GM18867 (cell line): ENCODE results near the gene ZC3H4.
A peak's percentile ranks its signal among the peaks of the same experiment; 100 is the strongest.

Source experiments
- ATAC-seq: cut with Tn5 transposase; IDR thresholded peaks from one replicate; pipeline ENCODE4 v1.9.1; 2021; ENCODE audit warnings: mild to moderate bottlenecking, moderate library complexity; ENCODE audit not compliant: unreplicated experiment

The ZC3H4 gene

GRCh38 chr19:47134545-47134944, 21.0 kb upstream of the ZC3H4 start:
- ATAC-seq, result no peak

DNA sequence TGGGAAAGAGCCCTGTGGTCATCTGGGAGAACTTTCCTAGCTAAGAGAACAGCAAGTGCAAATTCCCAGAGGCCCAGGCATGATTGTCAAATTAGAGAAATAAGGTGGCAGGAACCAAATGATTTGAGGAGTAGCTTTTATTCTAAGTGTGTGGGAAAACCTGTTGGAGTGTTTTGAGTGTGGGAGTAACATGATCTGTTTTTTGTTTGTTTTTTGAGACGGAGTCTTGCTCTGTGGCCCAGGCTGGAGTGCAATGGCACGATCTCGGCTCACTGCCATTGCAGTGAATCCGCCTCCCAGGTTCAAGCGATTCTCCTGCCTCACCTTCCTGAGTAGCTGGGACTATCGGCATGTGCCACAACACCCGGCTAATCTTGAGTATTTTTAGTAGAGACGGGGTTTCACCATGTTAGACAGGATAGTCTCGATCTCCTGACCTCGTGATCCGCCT, 19.5 kb upstream of the ZC3H4 start:
- no peak for ATAC-seq

DNA sequence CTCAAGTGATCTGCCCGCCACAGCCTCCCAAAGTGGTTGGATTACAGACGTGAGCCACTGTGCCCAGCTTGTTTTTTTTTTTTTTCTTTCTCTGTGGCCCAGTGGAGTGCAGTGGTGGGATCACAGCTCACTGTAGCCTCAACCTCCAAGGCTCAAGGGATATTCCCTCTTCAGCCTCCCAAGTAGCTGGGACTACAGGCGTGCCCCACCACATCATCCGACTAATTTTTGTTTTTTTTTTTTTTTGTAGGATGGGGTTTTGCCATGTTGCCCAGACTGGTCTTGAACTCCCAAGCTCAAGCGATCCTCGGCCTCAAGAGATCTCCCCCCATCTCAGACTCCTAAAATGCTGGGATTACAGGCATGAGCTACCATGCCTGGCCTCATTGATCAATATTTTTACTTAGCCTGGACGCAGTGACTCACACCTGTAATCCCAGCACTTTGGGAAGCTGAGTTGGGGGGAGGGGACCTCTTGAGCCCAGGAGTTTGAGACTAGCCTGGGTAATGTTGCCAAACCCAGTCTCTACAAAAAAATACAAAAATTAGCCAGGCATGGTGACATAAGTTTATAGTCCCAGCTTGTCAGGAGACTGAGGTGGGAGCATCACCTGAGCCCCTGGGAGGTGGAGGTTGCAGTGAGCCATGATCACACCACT, 18.7 kb upstream of the ZC3H4 start:
- ATAC-seq, result no peak

GRCh38 chr19:47130589-47131227, 17.1 kb upstream of the ZC3H4 start, which contains the start of gene SAE1:
SAE1 (plus strand) TSS chr19:47130835; CDS start chr19:47130931, 96 bp downstream.
- ATAC-seq, result peak; percentile 78

DNA sequence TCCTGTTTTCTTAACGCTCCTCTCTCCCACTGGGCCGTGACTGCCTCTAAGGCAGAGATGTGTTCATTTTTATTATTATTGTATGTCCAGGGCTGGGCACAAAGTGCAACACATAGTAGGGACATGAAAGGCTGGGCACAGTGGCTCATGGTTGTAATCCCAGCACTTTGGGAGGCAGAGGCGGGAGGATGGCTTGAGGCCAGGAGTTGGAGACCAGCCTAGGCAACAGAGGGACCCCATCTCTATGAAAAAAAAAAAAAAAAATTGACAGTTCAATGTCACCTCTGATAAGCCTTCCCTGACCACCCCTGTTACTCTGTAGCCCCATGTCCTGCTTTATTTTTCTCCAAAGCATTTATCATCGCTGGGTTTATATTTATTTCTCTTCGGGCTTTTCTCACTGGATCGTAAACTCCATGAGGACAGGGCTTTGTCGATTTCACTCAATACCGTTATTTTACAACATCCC, 16.6 kb upstream of the ZC3H4 start:
- ATAC-seq, result no peak

- ATAC-seq, result no peak
Observed at GRCh38 chr19:47129579-47129978, 16.0 kb upstream of the ZC3H4 start.

DNA sequence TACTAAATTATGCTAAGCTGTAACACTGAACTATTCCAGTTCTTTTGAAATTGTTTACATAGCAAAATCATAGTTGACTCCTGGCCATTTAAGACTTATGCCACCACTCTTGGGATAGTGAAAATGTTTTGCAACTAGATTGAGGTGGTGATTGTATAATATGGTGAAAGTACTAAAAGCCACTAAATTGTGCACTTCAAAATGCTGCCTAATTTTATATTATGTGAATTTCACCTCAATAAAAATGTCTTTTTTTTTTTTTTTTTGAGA, 12.0 kb upstream of the ZC3H4 start:
- ATAC-seq, result no peak

- no peak for ATAC-seq
Observed at GRCh38 chr19:47124937-47125668, 11.5 kb upstream of the ZC3H4 start.

DNA sequence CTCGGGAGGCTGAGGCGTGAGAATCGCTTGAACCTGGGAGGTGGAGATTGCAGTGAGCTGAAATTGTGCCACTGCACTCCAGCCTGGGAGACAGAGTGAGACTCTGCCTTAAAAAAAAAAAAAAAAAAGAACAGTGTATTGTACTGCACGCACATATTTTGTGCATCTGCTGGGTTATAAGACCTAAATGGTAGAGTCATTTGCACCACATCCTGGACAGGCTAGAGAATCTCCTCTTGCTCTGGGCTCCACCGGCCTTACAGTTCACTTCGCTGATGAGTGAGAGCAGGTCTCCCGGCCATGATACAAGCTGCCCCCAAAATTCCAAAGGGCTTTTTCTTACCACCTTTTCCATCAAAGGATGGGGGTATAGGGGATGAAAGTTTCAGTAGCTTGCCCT, 9.8 kb upstream of the ZC3H4 start:
- no peak for ATAC-seq

DNA sequence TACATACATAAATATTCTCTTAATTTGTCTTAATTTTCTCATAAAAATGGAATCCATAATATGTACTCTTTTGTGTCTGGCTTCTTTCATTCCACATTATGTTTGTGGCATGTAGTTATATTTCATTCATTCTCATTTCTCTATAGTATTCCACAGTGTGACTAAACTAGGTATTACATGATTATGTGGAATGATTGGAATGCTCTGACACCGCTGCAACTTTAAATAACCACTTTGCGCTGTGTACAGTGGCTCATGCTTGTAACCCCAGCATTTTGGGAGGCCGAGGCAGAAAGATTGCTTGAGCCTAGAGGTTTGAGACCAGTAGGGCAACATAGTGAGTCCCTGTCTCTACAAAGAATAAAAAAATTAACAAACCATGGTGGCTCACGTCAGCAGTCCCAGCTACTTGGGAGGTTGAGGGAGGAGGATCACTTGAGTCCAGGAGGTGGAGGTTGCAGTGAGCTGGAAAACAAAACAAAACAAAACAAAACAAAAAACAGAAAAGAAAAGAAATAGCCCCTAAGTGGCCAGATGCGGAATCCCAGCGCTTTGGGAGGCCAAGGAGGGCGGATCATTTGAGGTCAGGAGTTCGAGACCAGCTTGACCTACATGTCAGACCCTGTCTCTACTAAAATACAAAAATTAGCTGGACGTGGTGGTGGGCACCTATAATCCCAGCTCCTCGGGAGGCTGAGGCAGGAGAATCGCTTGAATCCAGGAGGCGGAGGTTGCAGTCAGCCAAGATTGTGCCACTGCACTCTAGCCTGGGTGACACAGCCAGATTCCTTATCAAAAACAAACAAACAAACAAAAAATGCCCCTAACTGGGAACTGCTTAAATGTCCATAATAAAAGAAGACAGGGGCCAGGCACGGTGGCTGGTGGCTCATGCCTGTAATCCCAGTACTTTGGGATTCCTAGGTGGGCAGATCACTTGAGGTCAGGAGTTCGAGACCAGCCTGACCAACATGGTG, 9.1 kb upstream of the ZC3H4 start:
- ATAC-seq, result no peak

DNA sequence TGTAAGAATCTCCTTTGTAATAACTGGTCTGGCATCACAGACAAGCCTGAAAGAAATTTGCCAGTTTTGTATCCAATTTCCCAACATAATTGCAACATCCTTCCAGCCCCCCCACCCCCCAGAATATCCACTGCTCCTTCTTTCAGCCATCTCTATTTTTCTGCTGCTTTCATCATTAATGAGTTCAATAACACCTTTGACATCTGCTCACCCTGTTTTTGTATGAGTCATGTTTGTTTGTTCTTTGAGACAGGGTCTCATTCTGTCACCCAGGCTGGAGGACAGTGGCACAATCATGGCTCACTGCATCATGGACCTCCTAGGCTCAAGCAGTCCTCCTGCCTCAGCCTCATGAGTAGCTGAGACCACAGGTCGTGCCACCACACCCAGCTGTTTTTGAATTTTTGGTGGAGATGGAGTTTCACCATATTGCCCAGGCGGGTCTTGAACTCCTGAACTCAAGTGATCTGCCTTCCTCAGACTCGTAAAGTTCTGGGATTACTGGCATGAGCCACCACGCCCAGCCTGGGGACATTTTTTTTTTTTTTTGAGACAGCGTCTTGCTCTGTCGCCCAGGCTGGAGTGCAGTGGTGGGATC, 7.0 kb upstream of the ZC3H4 start:
- no peak for ATAC-seq

GRCh38 chr19:47113850-47114651, 475 bp upstream of the ZC3H4 start:
- no peak for ATAC-seq

DNA sequence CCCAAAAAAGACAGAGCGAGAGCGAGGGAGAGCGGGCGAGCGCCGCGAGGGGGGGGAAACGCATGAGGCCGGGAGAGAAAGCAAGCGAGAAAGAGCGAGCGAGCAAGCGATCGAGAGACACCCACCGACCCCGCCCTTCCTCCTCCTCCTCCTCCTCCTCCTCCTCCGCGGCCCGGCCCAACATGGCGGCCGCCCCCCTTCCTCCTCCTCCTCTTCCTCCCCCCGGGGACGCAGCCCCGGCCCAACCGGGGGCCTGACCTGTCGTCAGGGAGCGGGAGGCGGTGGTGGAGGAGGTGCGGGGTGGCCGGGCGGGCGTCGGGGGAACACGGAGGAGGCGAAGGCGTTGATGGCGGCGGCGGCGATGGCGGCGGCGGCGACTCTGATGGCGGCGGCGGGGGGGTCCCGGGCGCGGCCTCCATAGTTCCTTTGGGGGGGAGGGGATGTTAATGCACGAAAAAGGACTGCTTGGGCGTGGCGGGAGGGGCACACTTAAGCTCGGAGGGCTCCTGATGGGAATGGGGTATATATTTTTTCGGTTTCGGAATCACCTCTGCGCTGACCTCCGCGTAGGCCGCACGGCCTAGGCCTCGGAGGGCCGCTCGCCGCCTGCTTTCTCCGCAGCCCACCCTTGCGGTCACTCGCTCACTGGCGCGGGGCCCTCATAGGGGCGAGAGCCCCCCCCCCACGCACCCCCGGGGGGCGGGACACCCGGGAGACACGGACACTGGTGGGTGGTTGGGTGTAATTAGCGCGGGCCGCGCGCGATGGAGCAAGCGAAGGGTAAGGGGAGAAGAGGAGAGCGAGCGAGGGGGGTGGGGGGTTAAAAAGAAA, 1.2 kb downstream of the ZC3H4 start:
- peak; percentile 29 for ATAC-seq

- no peak for ATAC-seq
Observed at GRCh38 chr19:47111682-47112165, 1.9 kb downstream of the ZC3H4 start.

DNA sequence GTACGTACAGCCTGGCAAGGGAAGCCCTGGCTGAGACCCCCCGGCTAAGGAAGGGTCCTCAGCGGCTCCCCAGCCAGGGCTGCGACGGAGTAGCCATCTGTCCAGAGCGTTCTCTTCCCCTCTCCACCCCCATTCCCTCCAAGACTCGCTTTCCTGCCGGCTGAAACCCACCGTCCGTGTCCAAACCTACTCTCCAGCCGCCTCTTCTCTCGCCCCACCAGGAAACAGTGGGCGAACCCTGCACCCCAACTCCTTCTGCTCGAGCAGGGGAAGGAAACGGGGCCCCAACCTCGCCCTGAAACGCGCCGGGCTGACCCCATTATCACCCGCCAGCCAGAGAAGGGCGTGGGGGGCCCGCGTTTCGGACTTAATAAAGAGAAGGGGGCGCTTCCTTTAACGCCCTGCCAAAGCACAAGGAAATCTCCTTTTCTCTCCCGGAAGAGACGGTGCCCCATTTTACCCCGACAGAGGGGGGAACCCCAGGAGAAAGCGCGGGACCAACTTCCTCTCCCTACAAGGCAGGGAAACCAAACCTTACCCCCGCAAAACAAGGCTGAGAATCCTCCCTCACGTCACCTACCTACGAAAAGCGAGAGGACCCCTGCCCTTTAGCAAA, 2.5 kb downstream of the ZC3H4 start:
- no peak for ATAC-seq

DNA sequence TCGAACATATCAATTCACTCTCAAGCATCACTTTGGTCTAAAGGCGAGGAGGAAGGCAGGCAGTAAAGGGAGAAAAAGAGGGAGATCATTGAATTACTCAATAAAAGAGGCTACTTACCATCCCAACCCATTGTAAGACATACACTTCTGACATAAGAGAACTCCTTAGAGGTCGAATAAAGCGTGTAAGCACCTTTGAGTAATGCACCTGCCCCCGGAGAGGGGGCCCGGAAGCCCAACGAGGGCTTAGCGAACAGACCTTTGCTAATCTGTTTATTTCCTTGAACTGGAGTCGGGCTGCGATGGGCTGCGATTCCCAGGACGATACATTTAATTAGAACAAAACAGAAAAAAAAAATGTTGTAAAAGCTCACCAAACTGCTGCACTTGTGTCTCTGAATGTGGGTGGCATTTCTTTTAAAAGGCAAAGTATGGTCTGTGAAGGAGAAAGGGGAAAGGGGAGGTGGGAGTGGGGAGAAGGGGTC, 3.0 kb downstream of the ZC3H4 start:
- no peak for ATAC-seq

- ATAC-seq, result no peak
Observed at GRCh38 chr19:47109541-47110375, 3.8 kb downstream of the ZC3H4 start.
